GM23248 (cell line): ENCODE measurements around the gene KCNAB1. TPM values are rescaled to one million over a fixed set of nuclear protein-coding genes. Genes with fewer than 3 reads are reported as not detected.

Experiments used
- DNase-seq: peaks from one replicate; pipeline ENCODE4 v3.0.0-alpha.2; 2015
- H2AFZ ChIP-seq: fragments of 200-600 bp; sonication (generic); 2 replicates; pipeline ENCODE4 v1.6.1; 2016; ENCODE audit warnings: antibody characterized with exemption
- H3F3A ChIP-seq: fragments of 200-600 bp; sonication (generic); 2 replicates; pipeline ENCODE4 v1.6.1; 2016; ENCODE audit warnings: mild to moderate bottlenecking, antibody characterized with exemption, mixed run types; ENCODE audit not compliant: insufficient read depth
- H3K27ac ChIP-seq: fragments of 200-600 bp; sonication (generic); 2 replicates; pipeline ENCODE4 v1.5.1; 2016; ENCODE audit warnings: mild to moderate bottlenecking
- H3K27me3 ChIP-seq: fragments of 200-600 bp; sonication (generic); replicated peaks from 2 replicates; pipeline ENCODE4 v1.6.1; 2016; ENCODE audit warnings: mild to moderate bottlenecking; ENCODE audit not compliant: insufficient read depth
- H3K36me3 ChIP-seq: fragments of 200-600 bp; sonication (generic); 2 replicates; pipeline ENCODE4 v1.6.1; 2016; ENCODE audit warnings: low read depth, mild to moderate bottlenecking
- H3K4me1 ChIP-seq: fragments of 200-600 bp; sonication (generic); 2 replicates; pipeline ENCODE4 v1.6.1; 2016; ENCODE audit warnings: mild to moderate bottlenecking; ENCODE audit not compliant: insufficient read depth
- H3K4me2 ChIP-seq: fragments of 200-600 bp; sonication (generic); one replicate; pipeline ENCODE4 v1.6.1; 2016; ENCODE audit warnings: mild to moderate bottlenecking; ENCODE audit not compliant: unreplicated experiment
- H3K4me3 ChIP-seq: fragments of 200-600 bp; sonication (generic); 2 replicates; pipeline ENCODE4 v1.5.1; 2016; ENCODE audit warnings: mild to moderate bottlenecking
- H3K79me2 ChIP-seq: fragments of 200-600 bp; sonication (generic); 2 replicates; pipeline ENCODE4 v1.6.1; 2016; ENCODE audit warnings: mild to moderate bottlenecking; ENCODE audit not compliant: insufficient read depth
- H3K9ac ChIP-seq: fragments of 200-600 bp; sonication (generic); 2 replicates; pipeline ENCODE4 v1.6.1; 2016; ENCODE audit warnings: mild to moderate bottlenecking
- H3K9me2 ChIP-seq: fragments of 200-600 bp; sonication (generic); 2 replicates; pipeline ENCODE4 v1.6.1; 2016; ENCODE audit warnings: mixed run types, mild to moderate bottlenecking, moderate library complexity; ENCODE audit not compliant: insufficient read depth
- H3K9me3 ChIP-seq: fragments of 200-600 bp; sonication (generic); one replicate; pipeline ENCODE4 v1.6.1; 2017; ENCODE audit warnings: low read depth
- H4K20me1 ChIP-seq: fragments of 200-600 bp; sonication (generic); 2 replicates; pipeline ENCODE4 v1.6.0; 2016; ENCODE audit not compliant: insufficient read depth
- EZH2 ChIP-seq: fragments of 200-600 bp; sonication (generic); IDR thresholded peaks from 2 replicates; pipeline ENCODE4 v1.6.1; 2018; ENCODE audit warnings: antibody characterized with exemption, mild to moderate bottlenecking; ENCODE audit not compliant: insufficient read depth, poor library complexity, severe bottlenecking
- EZH2phosphoT487 ChIP-seq: fragments of 200-600 bp; sonication (generic); IDR thresholded peaks from 2 replicates; pipeline ENCODE4 v1.6.1; 2018; ENCODE audit warnings: antibody characterized with exemption, moderate library complexity, mild to moderate bottlenecking, low read depth; ENCODE audit not compliant: insufficient read depth
- WGBS, 2 experiments: methylation state at CpG; one replicate each; pipeline ENCODE4 v1.1.6; 2015 to 2017; ENCODE audit warnings: low lambda C conversion rate in 2 of 2, low coverage in 1 of 2; ENCODE audit errors: missing lambda C conversion rate in 2 of 2; 5-methylcytosine and 5-hydroxymethylcytosine counted together
- in situ Hi-C: fragments of 300-500 bp; cut with MboI; formaldehyde crosslinking; loops from 2 replicates; pipeline ENCODE4 v1.15.0; 2020
- polyA plus RNA-seq: library from polyadenylated mRNA; unstranded; fragments of >200 nt; fragmentation: Nextera tagmentation; extraction: Ambion mirVana; gene quantifications from 2 replicates; pipeline ENCODE4 v1.2.1, GENCODE V29; 2016
- total RNA-seq: library from RNA; depleted of rRNA; stranded (reverse); fragments of >200 nt; shearing (Covaris generic); gene quantifications from 2 replicates; pipeline ENCODE4 v1.2.3, GENCODE V29; 2014

KCNAB1 gene
- total and polyA plus RNA-seq, 2 experiments from 2014 or later: 1.1 TPM; not detected in 1

DNA sequence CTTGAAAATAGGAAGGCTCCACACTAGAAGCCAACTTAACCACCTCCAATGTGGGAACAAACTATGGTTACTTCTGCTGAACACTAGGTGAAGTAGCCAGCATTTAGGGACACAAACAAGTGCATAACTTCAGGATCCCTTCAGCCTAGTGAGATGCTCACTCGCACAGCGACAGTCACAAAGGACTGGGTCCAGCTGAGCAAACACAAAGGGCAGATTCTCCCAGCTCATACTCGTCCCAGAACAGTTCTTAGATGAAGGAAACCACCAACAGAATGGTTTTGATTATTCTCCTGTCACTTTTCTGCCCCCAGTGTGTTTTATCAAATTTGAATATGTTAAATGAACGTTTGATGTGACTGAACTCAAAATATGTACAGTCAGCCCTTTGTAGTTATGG, 201.6 kb downstream of the KCNAB1 start:
- Histone ChIP-seq H3K4me3 (no peak overlapping the region), H3K27me3 (no peaks in the 10 kb centered on the region), H3K9me2 (0 out of 2 replicates have a peak, but pooled peaks cover 5% of the 10 kb centered on the region), H3K9me3 (no peaks in the 10 kb centered on the region), H2AFZ (no peak overlapping the region), H3F3A (peaks cover 7% of the 10 kb centered on the region; the same call in 1 of the 2 replicates), H3K79me2 (no peaks in the 10 kb centered on the region), H3K9ac (no peak overlapping the region), H3K36me3 (no peaks in the 10 kb centered on the region), H3K4me1 (peaks cover 6% of the 10 kb centered on the region; the same call in 1 of the 2 replicates), H3K4me2 (no peak overlapping the region), H3K27ac (no peak overlapping the region), H4K20me1 (no peaks in the 10 kb centered on the region)
- in situ Hi-C loops: no loop called here
- TF ChIP-seq EZH2phosphoT487 (no peak), EZH2 (no peak)
- WGBS, 2 experiments: 64 to 72% methylated on average over 4 of the region's 4 CpGs
- no peak for DNase-seq

DNA sequence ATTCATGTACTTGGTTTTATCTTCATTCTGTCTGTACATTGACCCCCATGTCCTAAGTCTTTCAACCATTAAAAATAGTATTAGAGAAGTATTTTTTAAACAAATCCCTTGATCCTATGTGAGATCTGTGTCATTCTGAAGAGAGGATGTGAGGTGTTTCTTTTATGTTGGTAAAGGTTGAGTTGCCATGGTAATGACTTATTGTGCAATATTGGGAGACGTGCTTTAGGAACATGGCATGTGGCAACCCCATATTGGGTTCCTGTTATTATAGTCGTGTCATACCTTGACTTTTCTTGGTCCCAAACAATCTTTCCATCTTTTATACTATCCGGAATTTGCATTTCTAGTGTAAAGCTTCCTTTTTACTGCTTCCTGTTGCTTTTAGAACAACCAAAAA, 203.1 kb downstream of the KCNAB1 start:
- no peak for TF ChIP-seq EZH2
- Histone ChIP-seq H3K9ac (no peak overlapping the region), H3K4me2 (no peak overlapping the region), H3K9me2 (0 out of 2 replicates have a peak, but pooled peaks cover 5% of the 10 kb centered on the region), H3K27ac (no peak overlapping the region), H3K27me3 (no peaks in the 10 kb centered on the region), H3K4me3 (no peak overlapping the region), H3K79me2 (no peaks in the 10 kb centered on the region), H3K4me1 (no peaks in the 10 kb centered on the region), H4K20me1 (no peaks in the 10 kb centered on the region), H3K36me3 (no peaks in the 10 kb centered on the region), H3K9me3 (no peaks in the 10 kb centered on the region), H2AFZ (no peak overlapping the region), H3F3A (no peaks in the 10 kb centered on the region)
- WGBS, 2 experiments: 74 to 75% methylated on average over 3 of the region's 3 CpGs
- in situ Hi-C loops: no loop called here
- DNase-seq: no peak

DNA sequence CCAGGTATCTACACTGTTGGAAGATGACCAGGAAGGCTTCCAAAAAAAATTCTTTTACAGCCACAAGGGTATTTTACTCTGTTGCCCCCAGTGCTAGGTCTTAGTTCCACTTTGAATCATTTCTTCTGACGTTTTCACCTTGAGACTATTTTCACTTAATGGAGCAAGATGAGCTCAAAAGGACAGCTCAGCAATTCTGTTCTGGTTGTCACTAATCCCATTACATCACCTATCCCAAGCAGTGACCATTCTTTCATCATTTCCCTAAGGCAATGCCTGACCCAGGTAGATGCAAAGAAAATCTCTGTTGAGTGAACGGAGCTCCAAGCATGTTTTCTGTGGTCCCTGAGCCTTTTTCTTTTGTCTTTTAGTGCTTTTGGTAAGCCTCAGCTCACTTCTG, 210.0 kb downstream of the KCNAB1 start:
- Histone ChIP-seq H3K9me2 (no peaks in the 10 kb centered on the region), H2AFZ (no peak overlapping the region), H3K27me3 (no peaks in the 10 kb centered on the region), H3K27ac (no peak overlapping the region), H3K4me1 (no peaks in the 10 kb centered on the region), H3K4me2 (no peak overlapping the region), H3K9ac (no peak overlapping the region), H4K20me1 (no peaks in the 10 kb centered on the region), H3K36me3 (no peaks in the 10 kb centered on the region), H3K4me3 (no peak overlapping the region), H3F3A (no peaks in the 10 kb centered on the region), H3K79me2 (no peaks in the 10 kb centered on the region), H3K9me3 (no peaks in the 10 kb centered on the region)
- in situ Hi-C loops: no loop called here
- WGBS, 2 experiments: 41 to 55% methylated on average over 2 of the region's 2 CpGs
- no peak for TF ChIP-seq EZH2phosphoT487
- TF ChIP-seq EZH2: no peak
- DNase-seq: no peak

DNA sequence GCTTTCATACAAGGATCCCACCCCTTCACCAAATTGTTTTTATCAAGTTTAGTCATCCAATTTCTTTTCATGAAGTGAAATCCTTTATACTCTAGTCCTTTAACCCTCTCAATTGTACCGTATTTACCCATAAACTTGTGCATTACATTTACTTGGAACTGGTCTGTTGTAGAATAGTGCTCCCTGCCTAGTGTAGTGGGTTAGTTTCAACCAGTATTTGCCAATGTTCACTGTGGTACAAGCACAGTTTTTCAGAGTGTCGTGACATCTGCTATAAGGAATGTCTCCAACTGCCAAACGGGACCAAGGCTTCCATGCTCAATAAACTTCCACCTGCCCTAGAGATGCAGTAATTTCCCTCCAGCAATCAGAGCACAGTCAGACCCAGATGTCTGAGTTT, 211.9 kb downstream of the KCNAB1 start:
- TF ChIP-seq EZH2phosphoT487: no peak
- no peak for TF ChIP-seq EZH2
- WGBS, 2 experiments: 41 to 50% methylated on average over 3 of the region's 3 CpGs
- H3K79me2 ChIP-seq: no peaks in the 10 kb centered on the region
- no peaks in the 10 kb centered on the region for H3K9me2 ChIP-seq
- H3F3A ChIP-seq: no peaks in the 10 kb centered on the region
- in situ Hi-C loops: no loop called here
- H2AFZ ChIP-seq: no peak overlapping the region
- no peaks in the 10 kb centered on the region for H3K36me3 ChIP-seq
- H3K9me3 ChIP-seq: no peaks in the 10 kb centered on the region
- no peak overlapping the region for H3K4me3 ChIP-seq
- H4K20me1 ChIP-seq: no peaks in the 10 kb centered on the region
- no peaks in the 10 kb centered on the region for H3K4me1 ChIP-seq
- H3K9ac ChIP-seq: no peak overlapping the region
- no peak overlapping the region for H3K27ac ChIP-seq
- DNase-seq: no peak
- no peaks in the 10 kb centered on the region for H3K27me3 ChIP-seq
- H3K4me2 ChIP-seq: no peak overlapping the region

DNA sequence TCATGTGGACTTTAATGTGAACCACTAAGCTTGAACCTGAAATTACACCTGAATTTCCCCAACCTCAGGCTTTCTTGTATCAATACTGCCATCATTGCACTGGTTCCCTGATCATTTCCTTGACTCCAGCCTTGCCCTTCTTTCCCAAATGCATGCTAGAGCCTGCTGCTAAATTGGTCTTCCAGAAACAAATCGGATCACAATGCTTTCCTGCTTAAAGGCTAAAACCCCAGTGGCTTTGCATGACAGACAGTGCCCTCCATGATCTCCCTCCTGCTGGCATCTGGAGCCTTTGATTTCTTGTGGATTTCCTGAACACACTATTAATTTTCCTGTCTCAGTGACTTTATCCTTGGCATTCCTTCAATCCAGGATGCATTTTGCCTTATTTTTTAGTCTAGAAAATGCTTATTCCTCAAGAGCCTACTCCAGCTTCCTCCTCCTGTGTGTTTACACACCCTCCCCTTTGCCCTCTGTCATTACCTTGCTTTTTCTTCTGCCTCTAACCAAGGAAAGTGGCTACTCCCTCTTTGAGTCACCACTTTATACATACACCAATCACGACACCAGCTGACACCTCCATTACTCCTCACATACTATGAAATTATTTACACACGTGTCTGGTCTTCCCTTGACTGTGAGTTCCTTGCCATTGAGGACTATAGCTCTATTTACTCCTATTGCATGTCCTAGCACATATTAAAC, 214.6 kb downstream of the KCNAB1 start:
- in situ Hi-C loops: no loop called here
- Histone ChIP-seq H3K36me3 (no peaks in the 10 kb centered on the region), H3F3A (no peaks in the 10 kb centered on the region), H3K9me2 (no peaks in the 10 kb centered on the region), H3K4me3 (no peak overlapping the region), H3K4me1 (no peaks in the 10 kb centered on the region), H3K4me2 (no peak overlapping the region), H3K9me3 (no peaks in the 10 kb centered on the region), H3K79me2 (no peaks in the 10 kb centered on the region), H3K27ac (no peak overlapping the region), H3K9ac (no peak overlapping the region), H2AFZ (no peak overlapping the region), H3K27me3 (no peaks in the 10 kb centered on the region), H4K20me1 (no peaks in the 10 kb centered on the region)
- TF ChIP-seq EZH2: no peak
- WGBS, 2 experiments: 44 to 47% methylated on average over 3 of the region's 3 CpGs
- DNase-seq: no peak
